Neural cell (in vitro differentiated cells): ENCODE data around the gene ROR1. TPM values are rescaled to one million over a fixed set of nuclear protein-coding genes. Genes with fewer than 3 reads are reported as not detected.

Experiments
- H2AFZ ChIP-seq: fragments of 200-600, 300-800 bp; sonication (generic), shearing (Covaris generic); 2 replicates; pipeline ENCODE4 v1.6.0; 2014; ENCODE audit warnings: low read depth, mild to moderate bottlenecking, antibody characterized with exemption, low read length, moderate library complexity
- H3F3A ChIP-seq: fragments of 200-600 bp; shearing (Covaris generic); 2 replicates; pipeline ENCODE4 v1.6.1; 2016; ENCODE audit warnings: mild to moderate bottlenecking, moderate library complexity, mixed read lengths, antibody characterized with exemption, low read length; ENCODE audit not compliant: insufficient read depth, poor library complexity, severe bottlenecking
- H3K27ac ChIP-seq: fragments of 200-600, 300-800 bp; sonication (generic), shearing (Covaris generic); 2 replicates; pipeline ENCODE4 v1.5.1; 2014; ENCODE audit warnings: mild to moderate bottlenecking, low read length, moderate library complexity
- H3K27me3 ChIP-seq: fragments of 300-800, 200-600 bp; sonication (generic), shearing (Covaris generic); 2 replicates; pipeline ENCODE4 v1.6.0; 2014; ENCODE audit warnings: mild to moderate bottlenecking, low read depth, low read length, moderate library complexity; ENCODE audit not compliant: insufficient read depth
- H3K36me3 ChIP-seq: fragments of 300-800, 200-600 bp; sonication (generic), shearing (Covaris generic); 2 replicates; pipeline ENCODE4 v1.5.1; 2014; ENCODE audit warnings: mild to moderate bottlenecking, antibody characterized with exemption, low read length, moderate library complexity; ENCODE audit not compliant: insufficient read depth
- H3K4me2 ChIP-seq: fragments of 300-800, 200-600 bp; sonication (generic), shearing (Covaris generic); 2 replicates; pipeline ENCODE4 v1.6.0; 2014; ENCODE audit warnings: mild to moderate bottlenecking, low read length
- H3K4me3 ChIP-seq: fragments of 300-800, 200-600 bp; sonication (generic), shearing (Covaris generic); 2 replicates; pipeline ENCODE4 v1.5.1; 2014; ENCODE audit warnings: mild to moderate bottlenecking, low read length, moderate library complexity
- H3K79me2 ChIP-seq: fragments of 200-600 bp; shearing (Covaris generic); replicated peaks from 2 replicates; pipeline ENCODE4 v1.6.0; 2014; ENCODE audit warnings: mild to moderate bottlenecking, low read length, moderate library complexity; ENCODE audit not compliant: insufficient read depth
- H3K9ac ChIP-seq: fragments of 300-800, 200-600 bp; sonication (generic), shearing (Covaris generic); 2 replicates; pipeline ENCODE4 v1.6.1; 2016; ENCODE audit warnings: mild to moderate bottlenecking, low read length, mixed read lengths
- H3K9me2 ChIP-seq: fragments of 200-600 bp; shearing (Covaris generic); 2 replicates; pipeline ENCODE4 v1.6.1; 2016; ENCODE audit warnings: mild to moderate bottlenecking, low read length, mixed read lengths; ENCODE audit not compliant: insufficient read depth
- H3K9me3 ChIP-seq: fragments of 200-600, 300-800 bp; sonication (generic), shearing (Covaris generic); 2 replicates; pipeline ENCODE4 v1.6.1; 2016; ENCODE audit warnings: mild to moderate bottlenecking, mixed run types, low read length, moderate library complexity, mixed read lengths
- H4K20me1 ChIP-seq: fragments of 200-600 bp; shearing (Covaris generic); 2 replicates; pipeline ENCODE4 v1.6.1; 2016; ENCODE audit warnings: mild to moderate bottlenecking, mixed run types; ENCODE audit not compliant: insufficient read depth
- CTCF ChIP-seq: fragments of 450-650 bp; IDR thresholded peaks from 2 replicates; pipeline ENCODE4 v1.5.1; 2014; ENCODE audit warnings: antibody characterized with exemption, mild to moderate bottlenecking, moderate library complexity; ENCODE audit not compliant: poor library complexity, severe bottlenecking
- EP300 ChIP-seq: fragments of 450-650 bp; conservative IDR thresholded peaks from 2 replicates; pipeline ENCODE4 v1.6.1; 2014; ENCODE audit warnings: antibody characterized with exemption, mild to moderate bottlenecking, moderate library complexity; ENCODE audit not compliant: poor library complexity, severe bottlenecking
- MXI1 ChIP-seq: fragments of 450-650 bp; conservative IDR thresholded peaks from 2 replicates; pipeline ENCODE4 v1.6.1; 2014; ENCODE audit warnings: antibody characterized with exemption, mild to moderate bottlenecking; ENCODE audit not compliant: poor library complexity, severe bottlenecking
- POLR2AphosphoS5 ChIP-seq: IDR thresholded peaks from 2 replicates; pipeline ENCODE4 v1.6.1; 2012
- RAD21 ChIP-seq: fragments of 450-650 bp; conservative IDR thresholded peaks from 2 replicates; pipeline ENCODE4 v1.6.1; 2014; ENCODE audit warnings: antibody characterized with exemption, mild to moderate bottlenecking, moderate library complexity
- REST ChIP-seq: IDR thresholded peaks from 2 replicates; pipeline ENCODE4 v1.6.1; 2012; ENCODE audit warnings: borderline replicate concordance
- SMC3 ChIP-seq: fragments of 450-650 bp; conservative IDR thresholded peaks from 2 replicates; pipeline ENCODE4 v1.6.1; 2014; ENCODE audit warnings: antibody characterized with exemption, mild to moderate bottlenecking, moderate library complexity; ENCODE audit not compliant: poor library complexity
- polyA plus RNA-seq: library from polyadenylated mRNA; depleted of rRNA; stranded (reverse); fragments of >200 nt; gene quantifications from 2 replicates; pipeline ENCODE4 v1.2.3, GENCODE V29; 2014

Gene ROR1
- polyA plus RNA-seq, 1 donor from 2014 or later, result 0.27 TPM

- Histone ChIP-seq H3F3A (no peaks in the 10 kb centered on the region), H3K27ac (no peak overlapping the region), H3K9me3 (no peaks in the 10 kb centered on the region), H4K20me1 (no peaks in the 10 kb centered on the region), H2AFZ (no peak overlapping the region), H3K27me3 (no peaks in the 10 kb centered on the region), H3K4me2 (no peak overlapping the region), H3K36me3 (no peaks in the 10 kb centered on the region), H3K4me3 (no peak overlapping the region), H3K79me2 (no peaks in the 10 kb centered on the region), H3K9ac (no peak overlapping the region), H3K9me2 (no peaks in the 10 kb centered on the region)
- TF ChIP-seq EP300, result no peak
- TF ChIP-seq SMC3, result no peak
- TF ChIP-seq REST, result no peak
- no peak for TF ChIP-seq MXI1
- TF ChIP-seq POLR2AphosphoS5, result no peak
Measured at GRCh38 chr1:64195081-64195395, 421.2 kb downstream of the ROR1 start.

GRCh38 chr1:64196074-64196870 lies 422.5 kb downstream of the ROR1 start:
- Histone ChIP-seq H3F3A (no peaks in the 10 kb centered on the region), H3K4me2 (no peak overlapping the region), H3K9me2 (no peaks in the 10 kb centered on the region), H3K27me3 (no peaks in the 10 kb centered on the region), H3K9ac (no peak overlapping the region), H3K9me3 (no peaks in the 10 kb centered on the region), H3K27ac (no peak overlapping the region), H3K4me3 (no peak overlapping the region), H2AFZ (no peak overlapping the region), H4K20me1 (no peaks in the 10 kb centered on the region), H3K79me2 (no peaks in the 10 kb centered on the region), H3K36me3 (no peaks in the 10 kb centered on the region)
- TF ChIP-seq EP300, result no peak
- no peak for TF ChIP-seq POLR2AphosphoS5
- no peak for TF ChIP-seq CTCF
- no peak for TF ChIP-seq REST
- no peak for TF ChIP-seq RAD21
